K562 (cell line): ENCODE results near the gene PRKAG2. TPM values are rescaled to one million over a fixed set of nuclear protein-coding genes. Genes with fewer than 3 reads are reported as not detected.
A peak's percentile ranks its signal among the peaks of the same experiment; 100 is the strongest.

Experiments
- ATAC-seq: fragments of 200-7000 bp; cut with Tn5 transposase; 3 replicates; pipeline ENCODE4 v1.9.1; 2020; ENCODE audit warnings: moderate library complexity
- BruUV-seq: library from RNA; stranded (reverse); fragments of 400-500 nt; replicated peaks from 2 replicates; lab custom pipeline; 2021; lab: Mats Ljungman, UMichigan
- CTCF ChIA-PET: fragments of 300-600 bp; formaldehyde crosslinking; extraction: SDS; loops from one replicate; lab custom pipeline; 2021; ENCODE audit warnings: low intra/inter-chr PET ratio; lab: Yijun Ruan, JAX
- POLR2A ChIA-PET: fragments of 300-600, 350-650 bp; sonication (Branson Sonifier 250); formaldehyde crosslinking; extraction: SDS; loops from one replicate; lab custom pipeline; 2021; ENCODE audit warnings: antibody characterized with exemption, inconsistent platforms; lab: Yijun Ruan, JAX
- DNase-seq, 4 experiments: peaks; one replicate each; pipeline versions ENCODE4 v3.0.0 to v3.0.0-alpha.2; 2011 to 2018; ENCODE audit warnings: low spot score in 3 of 4, mixed read lengths in 3 of 4; ENCODE audit errors: extremely low read depth in 1 of 4
- FAIRE-seq: peaks from 2 replicates; lab custom pipeline; 2011; peaks lifted over from hg19 to GRCh38; lab: Jason Lieb, UNC
- H2AFZ ChIP-seq: 2 replicates; pipeline ENCODE4 v1.6.0; 2011; ENCODE audit warnings: low read depth, low read length, control low read depth, inconsistent platforms
- H3K27ac ChIP-seq: fragments of 200-600 bp; 3 replicates; pipeline ENCODE4 v1.8.0; 2011; ENCODE audit warnings: low read depth, mild to moderate bottlenecking, control low read depth, inconsistent platforms, low read length, moderate library complexity, mixed read lengths; ENCODE audit errors: extremely low read depth
- H3K27me3 ChIP-seq, 2 experiments: fragments of 300-600 bp in 1 of 2; 2 replicates in 1 of 2; 3 replicates in 1 of 2; pipeline versions ENCODE4 v1.6.0 to v1.8.0; 2011; ENCODE audit warnings: inconsistent platforms in 2 of 2, low read length in 2 of 2, mild to moderate bottlenecking in 1 of 2, mixed read lengths in 1 of 2, moderate library complexity in 1 of 2; ENCODE audit not compliant: control insufficient read depth in 2 of 2, insufficient read depth in 2 of 2
- H3K36me3 ChIP-seq: fragments of 300-600 bp; 3 replicates; pipeline ENCODE4 v1.8.0; 2011; ENCODE audit warnings: mild to moderate bottlenecking, low read length, inconsistent platforms; ENCODE audit not compliant: control insufficient read depth, insufficient read depth
- H3K4me1 ChIP-seq, 2 experiments: fragments of 200-600 bp in 1 of 2; replicated peaks in 1 of 2; 2 replicates in 1 of 2; 3 replicates in 1 of 2; pipeline versions ENCODE4 v1.5.1 to v1.8.0; 2011; ENCODE audit warnings: inconsistent platforms in 2 of 2, low read length in 2 of 2, mild to moderate bottlenecking in 1 of 2, mixed read lengths in 1 of 2, moderate library complexity in 1 of 2; ENCODE audit not compliant: control insufficient read depth in 2 of 2, insufficient read depth in 2 of 2
- H3K4me2 ChIP-seq: 2 replicates; pipeline ENCODE4 v1.6.1; 2011; ENCODE audit warnings: low read length, control low read depth, inconsistent platforms, mixed read lengths; ENCODE audit not compliant: insufficient read depth
- H3K4me3 ChIP-seq: fragments of 200-600 bp; sonication (generic), shearing (Covaris generic); 2 replicates; pipeline ENCODE4 v1.5.1; 2016; ENCODE audit warnings: control low read depth, inconsistent platforms
- H3K79me2 ChIP-seq: fragments of 200-600 bp; 3 replicates; pipeline ENCODE4 v1.8.0; 2011; ENCODE audit warnings: low read length, inconsistent platforms; ENCODE audit not compliant: control insufficient read depth, insufficient read depth
- H3K9ac ChIP-seq, 2 experiments: 2 replicates each; pipeline versions ENCODE4 v1.6.0 to v1.6.1; 2011; ENCODE audit warnings: low read depth in 2 of 2, low read length in 2 of 2, control low read depth in 1 of 2, inconsistent platforms in 1 of 2, mild to moderate bottlenecking in 1 of 2, mixed read lengths in 1 of 2; ENCODE audit not compliant: insufficient read depth in 1 of 2
- H3K9me1 ChIP-seq: one replicate; pipeline ENCODE4 v1.6.0; 2011; ENCODE audit warnings: inconsistent platforms, mild to moderate bottlenecking, low read length, moderate library complexity; ENCODE audit not compliant: control insufficient read depth, insufficient read depth
- H3K9me3 ChIP-seq: replicated peaks from 2 replicates; pipeline ENCODE4 v1.5.1; 2011; ENCODE audit warnings: low read depth, low read length, inconsistent platforms; ENCODE audit not compliant: control insufficient read depth, insufficient read depth
- H4K20me1 ChIP-seq: replicated peaks from 2 replicates; pipeline ENCODE4 v1.6.1; 2011; ENCODE audit warnings: low read length, inconsistent platforms, mixed read lengths; ENCODE audit not compliant: control insufficient read depth, insufficient read depth
- MTA2 ChIP-seq: fragments of 450-650 bp; IDR thresholded peaks from 2 replicates; pipeline ENCODE4 v1.6.1; 2016; ENCODE audit warnings: low read depth
- RCOR1 ChIP-seq, 2 experiments: IDR thresholded peaks; 2 replicates each; pipeline ENCODE4 v1.6.1; 2012; ENCODE audit warnings: low read depth in 2 of 2, low read length in 2 of 2, borderline replicate concordance in 1 of 2, improper control_type of control experiment in 1 of 2
- ZNF263 ChIP-seq: sonication (generic); formaldehyde crosslinking; IDR thresholded peaks from 2 replicates; pipeline ENCODE4 v1.8.0; 2022; ENCODE audit warnings: mild to moderate bottlenecking, missing genetic modification reagents, borderline replicate concordance
- WGBS: fragments of 100-300 bp; shearing (Covaris generic); methylation state at CpG from one replicate; pipeline ENCODE4 v1.1.6; 2016; ENCODE audit warnings: low coverage, mixed read lengths; ENCODE audit not compliant: insufficient coverage; ENCODE audit errors: missing lambda C conversion rate; 5-methylcytosine and 5-hydroxymethylcytosine counted together
- in situ Hi-C: fragments of 300-500 bp; cut with MboI; formaldehyde crosslinking; loops from 4 replicates; pipeline ENCODE4 v1.15.0; 2018; ENCODE audit warnings: inconsistent platforms, mixed read lengths
- intact Hi-C: fragments of 100-400 bp; cut with micrococcal nuclease; formaldehyde crosslinking; loops from 2 replicates; pipeline ENCODE4 v1.14.2; 2022
- polyA plus RNA-seq, 8 experiments: library from polyadenylated mRNA; depleted of rRNA in 4 of 8; stranded (reverse) in 5 of 8; unstranded in 3 of 8; fragments of >200 nt; fragmentation: Nextera tagmentation in 2 of 8; fragmentation: Illumina TruSeq in 1 of 8; extraction: Ambion mirVana in 2 of 8; extraction: Trizol in 1 of 8; gene quantifications; 2 replicates each; pipeline versions ENCODE4 v1.2.1 to v1.2.3, GENCODE V29; 2011 to 2014; ENCODE audit warnings: inconsistent platforms in 1 of 8, missing spikeins in 1 of 8
- total RNA-seq, 7 experiments: library from RNA; depleted of rRNA in 6 of 7; stranded (reverse); fragments of >200 nt in 6 of 7; fragmentation: Illumina TruSeq in 2 of 7; extraction: Trizol in 2 of 7; gene quantifications; 2 replicates each; pipeline versions ENCODE4 v1.2.1 to v1.2.3, GENCODE V29; 2011 to 2021; ENCODE audit warnings: low replicate concordance in 1 of 7
- TF ChIP-seq, protein P1 (sequence below): fragments of 450-650 bp; IDR thresholded peaks from 2 replicates; pipeline ENCODE4 v1.6.1; 2018; ENCODE audit not compliant: partially characterized antibody

The PRKAG2 gene
- total and polyA plus RNA-seq, 9 of the 15 experiments (the other 6 are each of a cell fraction or from before 2014, with no cell fraction given) = 0.99 to 5.6 (median 3.3) TPM

GRCh38 chr7:151714201-151714600, 162.7 kb downstream of the PRKAG2 start:
- no TSS peak for BruUV-seq
- WGBS = 6% methylated on average over 24 of the region's 24 CpGs

DNA sequence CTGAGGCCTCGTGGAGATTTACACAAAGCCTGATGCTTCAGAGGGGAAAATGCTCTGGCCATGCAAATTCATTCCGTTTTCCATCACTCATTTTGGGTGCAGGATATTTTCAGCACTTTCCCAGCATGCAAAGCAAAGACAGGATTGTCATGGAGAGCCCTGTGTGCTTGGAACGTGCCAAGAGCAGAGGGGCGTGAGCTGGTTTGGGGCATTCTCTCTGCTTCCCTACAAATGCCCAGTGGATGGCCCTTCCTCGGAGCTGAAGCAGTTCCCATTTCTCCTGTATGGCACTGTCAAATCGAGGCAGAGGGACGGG, 164.1 kb downstream of the PRKAG2 start:
- H3K36me3 ChIP-seq = no peaks in the 10 kb centered on the region
- no peaks in the 10 kb centered on the region for H3K9me1 ChIP-seq
- H3K9me3 ChIP-seq = peaks cover 9% of the 10 kb centered on the region
- no peaks in the 10 kb centered on the region for H4K20me1 ChIP-seq
- H3K79me2 ChIP-seq = no peaks in the 10 kb centered on the region
- H3K4me3 ChIP-seq = no peak overlapping the region
- BruUV-seq = no TSS peak
- in situ Hi-C loops (no loop called here), intact Hi-C loops (no loop called here)
- H3K4me2 ChIP-seq = no peak overlapping the region
- H3K9ac ChIP-seq = no peak overlapping the region
- FAIRE-seq (no peak), ATAC-seq (no peak), DNase-seq (no peak)
- H3K4me1 ChIP-seq = peaks cover 0 to 4% of the 10 kb centered on the region in 2 experiments; a peak in 1 of 5 replicates
- ChIA-PET CTCF (no interaction called here), POLR2A (no interaction called here)
- H2AFZ ChIP-seq = 0 out of 2 replicates have a peak overlapping the region, but pooled peaks have one; percentile 5
- H3K27me3 ChIP-seq = peaks cover 41 to 85% of the 10 kb centered on the region in 2 experiments
- H3K27ac ChIP-seq = no peak overlapping the region
- WGBS = 4% methylated on average over 7 of the region's 7 CpGs
- no peak for TF ChIP-seq MTA2
- TF ChIP-seq, protein P1, sequence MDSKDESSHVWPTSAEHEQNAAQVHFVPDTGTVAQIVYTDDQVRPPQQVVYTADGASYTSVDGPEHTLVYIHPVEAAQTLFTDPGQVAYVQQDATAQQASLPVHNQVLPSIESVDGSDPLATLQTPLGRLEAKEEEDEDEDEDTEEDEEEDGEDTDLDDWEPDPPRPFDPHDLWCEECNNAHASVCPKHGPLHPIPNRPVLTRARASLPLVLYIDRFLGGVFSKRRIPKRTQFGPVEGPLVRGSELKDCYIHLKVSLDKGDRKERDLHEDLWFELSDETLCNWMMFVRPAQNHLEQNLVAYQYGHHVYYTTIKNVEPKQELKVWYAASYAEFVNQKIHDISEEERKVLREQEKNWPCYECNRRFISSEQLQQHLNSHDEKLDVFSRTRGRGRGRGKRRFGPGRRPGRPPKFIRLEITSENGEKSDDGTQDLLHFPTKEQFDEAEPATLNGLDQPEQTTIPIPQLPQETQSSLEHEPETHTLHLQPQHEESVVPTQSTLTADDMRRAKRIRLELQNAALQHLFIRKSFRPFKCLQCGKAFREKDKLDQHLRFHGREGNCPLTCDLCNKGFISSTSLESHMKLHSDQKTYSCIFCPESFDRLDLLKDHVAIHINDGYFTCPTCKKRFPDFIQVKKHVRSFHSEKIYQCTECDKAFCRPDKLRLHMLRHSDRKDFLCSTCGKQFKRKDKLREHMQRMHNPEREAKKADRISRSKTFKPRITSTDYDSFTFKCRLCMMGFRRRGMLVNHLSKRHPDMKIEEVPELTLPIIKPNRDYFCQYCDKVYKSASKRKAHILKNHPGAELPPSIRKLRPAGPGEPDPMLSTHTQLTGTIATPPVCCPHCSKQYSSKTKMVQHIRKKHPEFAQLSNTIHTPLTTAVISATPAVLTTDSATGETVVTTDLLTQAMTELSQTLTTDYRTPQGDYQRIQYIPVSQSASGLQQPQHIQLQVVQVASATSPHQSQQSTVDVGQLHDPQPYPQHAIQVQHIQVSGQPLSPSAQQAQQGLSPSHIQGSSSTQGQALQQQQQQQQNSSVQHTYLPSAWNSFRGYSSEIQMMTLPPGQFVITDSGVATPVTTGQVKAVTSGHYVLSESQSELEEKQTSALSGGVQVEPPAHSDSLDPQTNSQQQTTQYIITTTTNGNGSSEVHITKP = peak; percentile 83

More at GRCh38 chr7:151714201-151714600, 162.7 kb downstream of the PRKAG2 start:
- H3K9ac ChIP-seq = no peak overlapping the region
- H3K4me3 ChIP-seq = no peak overlapping the region
- peaks cover 5% of the 10 kb centered on the region for H3K9me3 ChIP-seq
- no peaks in the 10 kb centered on the region for H3K79me2 ChIP-seq
- in situ Hi-C loops = no loop called here
- intact Hi-C loops = no loop called here
- FAIRE-seq = no peak
- peak; percentile 73 for TF ChIP-seq ZNF263 (CRISPR knock-in tag)
- no peak for TF ChIP-seq RCOR1 (IDR thresholded peaks at IDR 0.05; ENCODE audit: borderline replicate concordance in 1 of 2, low read depth in 2 of 2, low read length in 2 of 2)
- TF ChIP-seq, all 486 proteins: peak for 1
- ChIA-PET POLR2A (interaction anchor here (0.6 kb wide), 1 partner anchor 43 kb away, joined by 3 read pairs; no protein-coding TSS in a partner anchor), CTCF (no interaction called here)
- ATAC-seq (no peak), DNase-seq (no peak)
- Histone ChIP-seq H3K36me3 (no peaks in the 10 kb centered on the region), H3K27ac (no peak overlapping the region), H2AFZ (no peak overlapping the region), H4K20me1 (no peaks in the 10 kb centered on the region), H3K4me2 (no peak overlapping the region), H3K27me3 (peaks cover 44 to 86% of the 10 kb centered on the region in 2 experiments), H3K9me1 (no peaks in the 10 kb centered on the region), H3K4me1 (peaks cover 0 to 4% of the 10 kb centered on the region in 2 experiments; a peak in 1 of 5 replicates)
